HG03469 (cell line): ENCODE measurements around the gene GMIP.

Experiments used
- ATAC-seq: cut with Tn5 transposase; IDR thresholded peaks from one replicate; pipeline ENCODE4 v1.9.1; 2021; ENCODE audit warnings: mild to moderate bottlenecking, moderate library complexity, moderate number of reproducible peaks; ENCODE audit not compliant: unreplicated experiment

GMIP gene

GRCh38 chr19:19659646-19660245 is 16.3 kb upstream of the GMIP start:
- no peak for ATAC-seq

DNA sequence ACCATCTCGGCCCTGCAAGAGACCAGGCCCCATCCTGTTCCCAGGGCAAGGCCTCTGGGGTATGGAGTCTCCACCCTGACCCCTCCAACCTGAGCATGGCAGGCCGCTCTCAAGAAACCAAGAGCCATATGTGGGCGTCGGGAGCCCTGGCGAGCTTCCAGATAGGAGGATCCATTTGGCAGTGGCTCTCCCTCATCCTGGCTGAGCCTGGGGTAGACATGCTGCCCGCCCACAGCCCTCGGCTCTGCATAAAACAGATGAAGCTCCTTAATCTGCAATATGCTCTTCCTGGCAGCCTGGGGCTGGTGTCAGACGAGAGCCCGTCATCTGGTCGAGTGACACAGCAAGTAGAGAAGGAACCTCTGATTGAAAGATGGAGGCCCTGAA is 13.9 kb upstream of the GMIP start:
- ATAC-seq: no peak

GRCh38 chr19:19656451-19657396 is 13.3 kb upstream of the GMIP start:
- ATAC-seq: no peak

DNA sequence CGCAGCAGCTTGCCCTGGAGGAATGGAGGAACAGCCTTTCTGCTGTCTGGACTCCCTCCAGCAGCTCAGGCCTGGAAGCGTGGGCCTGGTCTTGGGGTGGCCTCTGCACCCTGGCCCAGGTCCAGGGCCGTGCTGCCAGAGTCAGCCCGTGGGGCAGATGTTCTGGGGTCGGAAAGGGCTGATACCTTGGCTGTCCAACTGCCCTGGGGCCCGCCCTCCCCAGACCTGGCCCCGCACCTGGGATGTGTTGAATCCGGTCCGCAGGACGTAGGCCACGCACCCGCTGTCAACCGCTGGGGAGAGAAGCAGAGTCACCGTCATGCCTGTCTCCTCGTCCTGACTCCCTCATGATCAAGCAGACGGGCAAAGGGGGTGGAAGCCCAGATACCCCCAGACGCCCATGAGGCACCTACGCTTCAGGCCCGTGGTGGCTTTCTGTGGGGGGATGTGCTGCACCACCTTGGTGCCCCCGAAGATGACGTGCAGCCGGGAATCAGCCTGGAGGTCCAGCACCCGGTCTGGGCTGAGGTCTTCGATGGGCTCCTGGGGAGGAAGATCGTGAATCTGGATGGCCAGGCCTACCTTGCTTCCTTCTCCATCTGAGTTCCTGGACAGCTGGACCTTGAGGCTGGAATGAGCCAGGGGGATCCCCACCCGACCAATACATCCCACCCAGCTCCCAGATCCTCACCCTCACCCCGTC is 12.3 kb upstream of the GMIP start:
- no peak for ATAC-seq

DNA sequence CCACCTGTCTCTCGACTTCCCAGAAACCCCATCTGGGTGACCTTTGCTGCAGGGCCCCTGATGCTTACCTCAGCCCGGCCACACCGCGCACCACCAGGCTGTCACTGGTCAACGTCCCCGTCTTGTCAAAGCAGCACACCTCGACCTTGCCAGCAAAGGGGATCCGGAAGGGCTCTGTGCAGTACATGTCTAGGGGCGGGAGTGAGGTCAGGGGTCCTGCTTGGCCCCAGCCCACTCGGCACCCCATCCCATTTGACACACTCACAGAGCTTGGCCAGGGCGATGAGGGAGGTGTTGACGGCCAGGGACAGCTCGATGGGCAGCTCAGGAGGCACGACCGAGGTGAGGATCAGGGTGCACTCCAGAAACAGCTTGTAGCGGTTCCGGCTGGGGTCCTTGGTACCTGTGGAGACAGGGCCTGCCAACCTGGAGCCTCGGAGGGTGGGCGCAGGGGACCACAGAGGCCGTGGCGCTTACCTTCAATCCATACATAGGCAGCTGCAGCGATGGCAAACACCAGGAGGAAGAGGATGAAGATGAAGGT is 11.7 kb upstream of the GMIP start:
- ATAC-seq: no peak

- no peak for ATAC-seq
These were observed 11.0 kb upstream of the GMIP start for GRCh38 chr19:19654441-19654840.

- ATAC-seq: no peak
These were observed 10.2 kb upstream of the GMIP start for GRCh38 chr19:19653597-19654147.

- ATAC-seq: no peak
These were observed 9.2 kb upstream of the GMIP start for GRCh38 chr19:19652482-19653295.

GRCh38 chr19:19651076-19651475 is 7.6 kb upstream of the GMIP start:
- ATAC-seq: no peak

DNA sequence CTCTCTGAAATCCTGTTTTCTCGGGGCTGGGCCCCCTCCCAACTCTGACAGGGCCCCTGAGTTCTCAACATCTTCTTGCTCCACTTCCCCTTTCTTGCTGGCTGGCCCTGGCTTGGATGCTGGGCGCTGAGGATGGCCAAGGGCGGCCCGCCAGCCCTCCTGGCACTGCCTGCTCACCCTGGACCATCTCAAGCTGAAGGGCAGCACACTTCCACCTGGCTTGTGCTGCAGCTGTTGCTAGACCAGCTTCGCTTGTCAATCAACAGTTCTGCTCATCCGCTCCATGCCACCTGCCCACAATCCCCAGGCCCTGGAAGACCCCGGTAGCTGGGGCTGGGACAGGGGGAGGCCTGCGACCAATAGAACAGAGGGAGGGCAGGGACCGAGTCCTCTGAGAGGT is 6.9 kb upstream of the GMIP start:
- ATAC-seq: no peak

GRCh38 chr19:19649580-19649995 is 6.1 kb upstream of the GMIP start:
- ATAC-seq: no peak

DNA sequence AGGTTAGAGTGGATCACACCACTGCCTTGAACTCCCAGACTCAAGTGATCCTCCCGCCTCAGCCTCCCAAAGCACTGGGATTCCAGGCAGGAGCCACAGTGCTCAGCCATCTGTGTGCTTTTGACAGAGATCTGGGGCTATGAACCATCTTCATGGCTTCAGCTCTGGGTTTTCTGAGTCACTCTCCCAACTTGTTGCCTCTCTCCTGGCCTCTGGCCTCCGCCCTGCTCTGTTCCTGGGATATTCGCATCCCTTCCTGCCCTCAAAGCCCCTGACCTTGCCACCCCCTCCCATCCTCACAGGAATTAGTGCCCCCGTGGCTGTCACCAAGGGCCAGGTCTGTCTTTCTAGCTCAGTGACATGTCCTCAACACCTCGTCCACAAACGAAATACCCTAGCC is 5.7 kb upstream of the GMIP start:
- ATAC-seq: no peak

DNA sequence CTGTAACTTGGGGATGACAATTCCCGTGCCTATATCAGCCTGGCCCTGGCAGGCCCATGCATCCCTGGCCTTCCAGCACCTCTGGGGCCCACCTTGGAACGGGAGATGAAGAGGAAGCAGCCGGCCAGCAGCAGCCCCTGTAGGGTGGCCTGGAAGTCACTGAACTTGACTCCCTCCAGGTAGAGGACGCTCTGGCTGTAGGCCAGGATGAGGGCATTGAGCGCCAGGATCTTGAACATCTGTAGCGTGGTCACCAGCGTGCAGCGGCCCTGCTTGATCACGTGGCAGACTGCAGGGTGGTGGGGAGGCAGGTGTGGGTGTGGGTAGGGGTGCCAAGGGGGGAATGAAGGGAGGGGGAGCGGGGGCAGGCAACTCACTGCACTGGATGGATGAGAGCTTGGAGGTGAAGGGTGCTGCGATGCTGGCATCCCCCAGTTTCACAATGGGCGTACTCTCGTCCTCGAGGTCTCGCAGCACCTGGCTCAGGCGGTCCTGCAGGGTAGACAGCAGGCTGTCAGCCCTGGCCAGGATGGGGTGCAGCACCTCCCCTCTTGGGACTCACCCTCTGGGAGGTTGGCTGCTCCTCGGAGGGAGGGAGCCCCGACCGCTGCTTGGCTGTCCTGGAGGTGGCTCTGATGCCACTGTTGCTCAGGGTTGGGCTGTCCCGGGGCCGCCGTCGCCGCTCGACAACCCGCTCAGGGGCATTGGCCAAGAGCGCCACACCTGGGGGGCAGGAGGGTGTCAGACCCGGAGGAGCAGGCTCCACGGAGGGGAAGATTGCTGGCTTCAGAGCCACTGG is 3.8 kb upstream of the GMIP start:
- ATAC-seq: no peak

- no peak for ATAC-seq
These were observed 1.9 kb upstream of the GMIP start for GRCh38 chr19:19645233-19645870.

DNA sequence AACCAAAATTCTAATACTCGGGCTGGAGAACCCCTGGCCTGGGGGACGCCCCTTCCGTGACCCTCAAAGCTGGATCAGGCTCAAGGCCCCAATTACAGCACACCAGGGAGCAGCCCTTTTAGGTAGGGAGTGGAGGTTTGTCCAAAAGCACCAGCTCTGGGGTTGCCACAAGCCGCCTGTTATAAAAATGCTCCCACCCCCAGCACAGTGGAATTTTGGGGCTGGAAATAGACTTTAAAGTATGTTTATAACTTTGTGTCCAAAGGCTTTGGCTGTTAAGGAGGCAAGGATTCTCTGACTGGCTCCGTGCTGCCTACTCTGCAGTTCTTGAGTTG is 564 bp upstream of the GMIP start:
- no peak for ATAC-seq

- ATAC-seq: no peak
These were observed 825 bp downstream of the GMIP start for GRCh38 chr19:19642506-19643157.

- no peak for ATAC-seq
These were observed 5.8 kb downstream of the GMIP start for GRCh38 chr19:19637523-19638251.

- ATAC-seq: no peak
These were observed 6.3 kb downstream of the GMIP start for GRCh38 chr19:19637186-19637522.
